DMS 273 (cell line): ENCODE data around the gene CFD.
"Not testable (repeated sequence)": the region's sequence is repeated elsewhere in the genome, so short reads cannot be mapped to it uniquely, and the experiment has no call there.

ENCODE experiments used
- DNase-seq: peaks from one replicate; lab custom pipeline; 2025; ENCODE audit not compliant: unreplicated experiment; lab: John Stamatoyannopoulos, UW

CFD gene

DNA sequence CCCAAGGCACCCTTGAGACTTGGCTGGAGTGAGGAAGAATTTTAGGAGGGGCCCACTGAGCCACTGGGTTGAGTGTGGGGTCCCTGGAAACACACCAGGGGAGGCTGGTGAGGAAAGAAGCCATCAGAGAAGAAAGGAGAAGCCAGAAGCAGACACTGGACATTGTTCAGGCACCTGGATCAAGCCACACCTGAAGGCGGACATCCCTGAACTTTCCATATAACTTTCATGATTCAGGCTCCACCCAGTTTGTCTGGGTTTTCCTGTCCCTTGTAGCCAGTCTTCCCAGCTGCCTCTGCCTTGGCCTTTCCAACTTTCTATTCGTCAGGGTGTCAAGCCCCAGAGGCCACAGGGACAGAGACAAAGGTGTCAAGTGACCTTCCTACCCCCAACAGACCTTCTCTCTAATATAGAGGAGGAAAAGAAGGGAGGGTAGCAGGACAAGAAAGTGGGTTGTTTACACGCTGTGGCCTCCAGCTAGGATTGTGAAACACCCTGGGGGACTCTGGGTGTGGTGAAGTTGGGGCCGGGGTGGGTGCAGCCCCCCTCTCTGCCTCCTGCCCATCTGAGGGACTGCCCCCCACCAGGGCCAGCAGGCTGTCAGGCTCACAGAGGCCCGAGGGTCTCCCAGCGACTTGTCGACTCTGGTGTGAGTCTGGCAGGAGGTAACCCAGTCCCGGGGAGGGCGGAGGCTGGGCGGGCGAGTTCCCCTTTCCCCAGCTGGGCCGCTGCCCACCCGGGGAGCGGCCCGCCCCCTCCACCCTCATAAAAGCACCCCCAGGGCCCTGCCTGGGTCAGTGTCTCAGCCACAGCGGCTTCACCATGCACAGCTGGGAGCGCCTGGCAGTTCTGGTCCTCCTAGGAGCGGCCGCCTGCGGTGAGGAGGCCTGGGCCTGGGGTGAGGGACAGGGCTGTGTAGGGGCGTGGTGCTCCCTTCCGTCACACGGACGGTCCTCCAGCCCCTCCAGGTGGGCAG is at the start of gene CFD:
Gene CFD (plus strand): TSS at position 797 of the 976 bp plus-strand sequence. CDS start 26 bp downstream, at position 823.
- no peak for DNase-seq

DNA sequence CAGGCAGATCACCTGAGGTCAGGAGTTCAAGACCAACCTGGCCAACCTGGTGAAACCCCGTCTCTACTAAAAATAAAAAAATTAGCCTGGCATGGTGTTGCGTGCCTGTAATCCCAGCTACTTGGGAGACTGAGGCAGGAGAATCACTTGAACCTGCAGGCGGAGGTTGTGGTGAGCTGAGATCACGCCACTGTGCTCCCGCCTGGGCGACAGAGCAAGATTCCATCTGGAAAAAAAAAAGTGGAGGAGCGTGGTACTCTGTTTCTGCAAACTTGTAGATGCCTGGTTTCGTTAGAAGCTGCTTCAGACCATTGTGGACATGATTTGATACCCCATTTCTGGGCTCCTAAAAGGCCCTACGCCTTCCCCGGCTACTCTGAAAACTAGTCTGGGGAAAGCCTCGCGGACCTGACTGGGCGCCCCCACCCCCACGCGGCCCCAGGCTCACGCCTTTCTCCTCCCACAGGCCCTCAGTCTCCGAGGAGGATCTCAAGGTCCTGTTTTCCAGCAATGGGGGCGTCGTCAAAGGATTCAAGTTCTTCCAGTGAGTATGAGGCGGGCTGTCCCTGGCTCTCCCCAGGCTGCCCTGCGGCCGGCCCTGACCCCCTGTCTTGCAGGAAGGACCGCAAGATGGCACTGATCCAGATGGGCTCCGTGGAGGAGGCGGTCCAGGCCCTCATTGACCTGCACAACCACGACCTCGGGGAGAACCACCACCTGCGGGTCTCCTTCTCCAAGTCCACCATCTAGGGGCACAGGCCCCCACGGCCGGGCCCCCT is 49.2 kb upstream of the CFD start:
- no peak for DNase-seq

DNA sequence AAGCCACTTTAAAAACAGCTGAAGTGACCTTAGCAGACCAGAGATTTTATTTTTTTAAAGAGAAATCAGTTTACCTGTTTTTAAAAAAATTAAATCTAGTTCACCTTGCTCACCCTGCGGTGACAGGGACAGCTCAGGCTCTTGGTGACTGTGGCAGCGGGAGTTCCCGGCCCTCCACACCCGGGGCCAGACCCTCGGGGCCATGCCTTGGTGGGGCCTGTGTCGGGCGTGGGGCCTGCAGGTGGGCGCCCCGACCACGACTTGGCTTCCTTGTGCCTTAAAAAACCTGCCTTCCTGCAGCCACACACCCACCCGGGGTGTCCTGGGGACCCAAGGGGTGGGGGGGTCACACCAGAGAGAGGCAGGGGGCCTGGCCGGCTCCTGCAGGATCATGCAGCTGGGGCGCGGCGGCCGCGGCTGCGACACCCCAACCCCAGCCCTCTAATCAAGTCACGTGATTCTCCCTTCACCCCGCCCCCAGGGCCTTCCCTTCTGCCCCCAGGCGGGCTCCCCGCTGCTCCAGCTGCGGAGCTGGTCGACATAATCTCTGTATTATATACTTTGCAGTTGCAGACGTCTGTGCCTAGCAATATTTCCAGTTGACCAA is 48.5 kb upstream of the CFD start:
- no peak for DNase-seq

DNA sequence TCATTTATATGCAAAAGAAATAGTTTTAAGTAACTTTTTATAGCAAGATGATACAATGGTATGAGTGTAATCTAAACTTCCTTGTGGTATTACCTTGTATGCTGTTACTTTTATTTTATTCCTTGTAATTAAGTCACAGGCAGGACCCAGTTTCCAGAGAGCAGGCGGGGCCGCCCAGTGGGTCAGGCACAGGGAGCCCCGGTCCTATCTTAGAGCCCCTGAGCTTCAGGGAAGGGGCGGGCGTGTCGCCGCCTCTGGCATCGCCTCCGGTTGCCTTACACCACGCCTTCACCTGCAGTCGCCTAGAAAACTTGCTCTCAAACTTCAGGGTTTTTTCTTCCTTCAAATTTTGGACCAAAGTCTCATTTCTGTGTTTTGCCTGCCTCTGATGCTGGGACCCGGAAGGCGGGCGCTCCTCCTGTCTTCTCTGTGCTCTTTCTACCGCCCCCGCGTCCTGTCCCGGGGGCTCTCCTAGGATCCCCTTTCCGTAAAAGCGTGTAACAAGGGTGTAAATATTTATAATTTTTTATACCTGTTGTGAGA is 47.9 kb upstream of the CFD start:
- DNase-seq, result no peak

DNA sequence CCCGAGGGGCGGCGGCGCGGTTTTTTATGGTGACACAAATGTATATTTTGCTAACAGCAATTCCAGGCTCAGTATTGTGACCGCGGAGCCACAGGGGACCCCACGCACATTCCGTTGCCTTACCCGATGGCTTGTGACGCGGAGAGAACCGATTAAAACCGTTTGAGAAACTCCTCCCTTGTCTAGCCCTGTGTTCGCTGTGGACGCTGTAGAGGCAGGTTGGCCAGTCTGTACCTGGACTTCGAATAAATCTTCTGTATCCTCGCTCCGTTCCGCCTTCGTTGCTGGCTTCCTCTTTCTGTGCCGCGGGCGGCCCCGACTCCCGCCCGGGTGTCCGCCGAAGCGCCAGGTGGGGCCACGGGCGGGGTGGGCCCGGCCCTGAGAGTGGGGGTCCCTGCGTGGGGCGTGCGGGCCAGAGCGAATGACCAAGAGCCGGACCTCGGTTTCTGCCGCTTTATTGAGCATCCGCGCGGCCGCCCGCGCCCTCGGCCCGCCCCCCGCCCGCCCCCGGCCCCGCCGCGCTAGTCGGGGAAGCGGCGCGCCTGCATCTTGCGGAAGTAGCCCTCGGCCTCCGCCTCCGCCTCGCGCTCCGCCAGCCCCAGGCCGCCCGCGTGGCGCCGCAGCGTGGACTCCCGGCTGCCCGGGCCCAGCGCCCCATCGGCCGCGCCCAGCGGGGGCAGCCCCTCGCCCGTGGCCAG is 47.3 kb upstream of the CFD start:
- no peak for DNase-seq

DNA sequence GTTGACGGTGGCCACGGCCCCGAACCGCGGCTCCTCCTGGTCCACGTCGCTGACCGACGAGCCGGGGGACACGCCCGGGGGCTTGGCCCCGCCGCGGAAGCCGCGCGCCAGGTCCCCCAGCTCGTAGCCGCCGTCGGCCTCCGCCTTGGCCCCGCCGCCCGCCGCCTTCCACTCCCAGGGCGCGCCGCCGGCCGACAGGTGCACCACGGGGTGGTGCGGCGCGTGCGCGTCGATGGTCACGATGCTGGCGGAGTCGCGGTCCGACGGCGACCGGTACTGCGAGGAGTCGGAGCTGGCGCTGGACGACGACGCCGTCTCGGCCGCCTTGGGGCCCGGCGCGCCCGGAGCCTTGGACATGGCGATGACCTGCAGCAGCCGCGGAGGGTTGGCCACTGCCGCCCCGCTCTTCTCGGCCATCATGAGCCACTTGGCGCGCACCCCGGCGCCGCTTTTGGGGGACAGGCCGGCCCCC is 46.7 kb upstream of the CFD start:
- DNase-seq, result no peak

DNA sequence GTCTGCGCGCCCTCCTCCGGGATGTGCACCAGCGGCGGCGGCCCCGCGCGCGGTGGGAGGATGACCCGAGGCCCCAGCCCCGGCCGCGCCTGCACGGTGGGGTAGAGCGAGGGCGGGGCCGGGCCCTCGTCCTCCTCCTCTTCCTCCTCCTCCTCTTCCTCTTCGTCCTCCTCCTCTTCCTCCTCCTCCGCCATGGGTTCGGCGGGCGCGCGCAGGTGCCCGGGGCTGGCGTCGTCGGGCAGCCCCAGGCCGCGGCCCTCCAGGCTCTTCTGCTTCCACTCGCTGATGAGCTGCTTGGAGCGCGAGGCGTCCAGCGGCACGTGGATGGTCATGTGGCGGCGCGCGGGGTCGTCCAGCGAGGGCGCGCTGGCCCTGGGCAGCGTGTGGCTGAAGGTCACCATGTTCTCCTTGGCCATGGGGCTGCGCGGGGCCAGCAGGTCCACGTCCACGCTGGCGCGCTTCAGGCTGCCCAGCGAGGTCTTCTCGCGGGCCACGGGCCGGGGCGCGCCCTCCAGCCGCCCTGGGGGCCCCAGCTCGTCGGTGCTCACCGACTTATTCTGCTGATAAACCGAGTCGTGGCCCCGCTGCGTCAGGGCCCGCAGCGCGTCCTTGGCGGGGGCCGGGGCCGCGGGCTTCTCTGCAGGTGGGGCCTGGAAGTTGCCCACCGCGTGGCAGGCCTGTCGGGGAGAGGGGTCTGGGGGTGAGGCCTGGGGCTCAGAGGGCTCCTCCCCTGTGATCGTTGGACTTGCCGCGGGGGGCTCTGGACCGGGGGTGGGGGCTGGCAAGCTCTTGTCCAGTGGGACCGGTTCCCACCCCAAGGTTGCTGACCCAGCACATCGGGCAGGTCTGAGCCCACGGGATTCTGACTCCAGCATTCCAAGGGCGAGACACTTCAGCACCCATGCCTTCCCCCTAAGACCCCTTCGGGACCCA is 46.0 kb upstream of the CFD start:
- DNase-seq, result no peak

DNA sequence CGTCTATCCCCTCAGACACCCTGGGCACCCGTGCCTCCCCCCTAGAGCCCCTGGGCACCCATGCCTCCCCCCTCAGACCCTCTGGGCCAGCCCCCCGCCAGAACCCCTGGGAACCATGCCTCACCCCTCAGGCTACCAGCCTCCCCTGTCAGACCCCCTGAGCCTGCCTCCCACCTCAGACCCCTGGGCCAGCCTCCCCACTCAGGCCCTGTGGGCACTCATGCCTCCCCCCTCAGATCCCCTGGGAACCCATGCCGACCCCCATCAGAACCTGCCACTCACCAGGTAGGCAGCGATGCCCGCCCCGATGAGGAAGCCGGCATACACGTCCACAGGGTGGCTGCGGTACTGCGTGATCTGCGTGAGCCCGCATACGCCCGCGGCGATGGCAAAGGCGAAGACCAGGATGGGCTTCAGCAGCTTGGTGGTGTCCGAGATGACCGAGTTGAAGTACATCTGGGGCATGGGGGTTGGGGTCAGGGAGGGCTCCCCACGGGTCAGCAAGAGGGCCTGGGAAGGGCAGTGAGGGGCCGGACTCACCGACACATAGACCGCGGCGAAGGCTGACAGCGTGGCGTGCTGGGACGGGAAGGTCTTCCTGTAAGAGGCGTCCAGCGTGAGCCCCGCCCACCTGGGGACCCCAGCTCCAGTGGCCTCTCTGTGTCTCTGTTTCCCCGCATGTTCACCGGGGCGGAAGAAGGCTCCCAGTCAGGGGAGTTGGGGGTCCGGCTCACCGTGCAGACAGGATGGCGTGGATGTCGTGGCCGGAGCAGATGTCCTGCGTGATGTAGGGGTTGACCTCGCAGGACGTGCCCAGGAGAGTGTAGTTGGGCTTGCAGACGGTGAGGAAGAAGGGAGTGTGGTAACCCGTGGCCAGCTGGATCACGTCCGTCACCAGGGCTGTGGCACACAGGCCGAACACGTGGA is 45.0 kb upstream of the CFD start:
- DNase-seq, result peak; percentile 58

DNA sequence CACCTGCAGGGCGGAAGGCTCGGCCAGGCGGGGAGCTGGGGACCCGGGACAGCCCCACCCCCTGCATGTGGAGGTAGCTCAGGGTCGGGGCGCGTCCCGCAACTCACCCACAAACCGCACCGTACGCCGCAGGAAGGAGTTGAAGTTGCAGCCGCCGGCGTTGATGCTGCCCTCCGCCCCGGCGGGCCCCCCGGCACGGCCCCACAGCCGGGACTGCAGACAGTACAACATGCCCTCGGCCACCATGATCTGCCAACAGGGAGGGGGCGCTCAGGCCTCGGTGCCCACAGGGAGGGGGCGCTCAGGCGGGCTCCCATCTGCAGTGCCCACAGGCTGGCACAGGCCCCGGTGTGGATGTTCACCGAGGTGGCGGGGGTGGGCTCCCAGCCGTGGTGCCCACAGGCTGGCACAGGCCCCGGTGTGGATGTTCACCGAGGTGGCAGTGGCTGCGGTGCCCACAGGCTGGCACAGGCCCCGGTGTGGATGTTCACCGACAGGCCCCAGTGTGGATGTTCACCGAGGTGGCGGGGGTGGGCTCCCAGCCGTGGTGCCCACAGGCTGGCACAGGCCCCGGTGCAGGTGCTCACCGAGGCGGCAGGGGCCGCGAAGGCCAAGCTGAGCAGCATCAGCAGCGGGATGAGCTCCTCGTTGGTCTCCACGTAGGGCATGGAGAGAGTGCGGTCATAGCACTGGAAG is 44.2 kb upstream of the CFD start:
- no peak for DNase-seq

DNA sequence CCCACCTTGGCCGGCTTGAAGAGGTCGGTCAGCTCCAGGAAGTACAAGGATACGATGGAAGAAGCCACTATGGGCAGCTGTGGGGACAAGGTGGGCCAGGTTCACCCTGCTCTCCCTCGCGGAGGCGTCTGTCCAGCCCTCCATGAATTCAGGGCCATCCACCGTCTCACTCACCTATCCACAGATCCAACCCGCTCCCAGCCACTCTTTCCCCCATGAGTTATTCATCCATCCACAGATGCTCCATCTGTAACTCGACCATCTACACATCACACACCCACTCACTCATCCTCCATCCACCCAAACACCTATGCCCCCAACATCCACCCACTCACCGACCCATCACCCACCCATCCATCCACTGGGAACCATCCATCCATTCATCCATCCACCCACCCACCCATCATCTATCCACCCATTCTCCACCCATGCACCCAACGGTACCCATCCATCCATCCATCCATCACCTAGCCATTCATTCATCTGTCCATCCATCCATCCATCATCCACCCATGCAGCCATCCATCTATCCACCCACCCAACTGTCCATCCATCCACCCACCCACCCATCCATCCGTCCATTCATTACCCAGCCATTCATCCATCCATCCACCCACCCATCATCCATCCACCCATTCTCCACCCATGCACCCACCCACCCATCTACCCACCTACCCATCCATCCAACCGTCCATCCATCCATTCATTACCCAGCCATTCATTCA is 43.5 kb upstream of the CFD start:
- DNase-seq, result no peak

DNA sequence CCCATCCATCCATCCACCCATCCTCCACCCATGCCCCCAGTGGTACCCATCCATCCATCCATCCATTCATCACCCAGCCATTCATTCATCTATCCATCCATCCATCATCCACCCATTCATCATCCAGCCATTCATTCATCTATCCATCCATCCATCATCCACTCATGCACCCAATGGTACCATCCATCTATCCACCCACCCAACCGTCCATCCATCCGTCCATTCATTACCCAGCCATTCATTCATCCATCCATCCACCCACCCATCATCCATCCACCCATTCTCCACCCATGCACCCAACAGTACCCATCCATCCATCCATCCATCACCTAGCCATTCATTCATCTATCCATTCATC is 43.0 kb upstream of the CFD start:
- no peak for DNase-seq

DNA sequence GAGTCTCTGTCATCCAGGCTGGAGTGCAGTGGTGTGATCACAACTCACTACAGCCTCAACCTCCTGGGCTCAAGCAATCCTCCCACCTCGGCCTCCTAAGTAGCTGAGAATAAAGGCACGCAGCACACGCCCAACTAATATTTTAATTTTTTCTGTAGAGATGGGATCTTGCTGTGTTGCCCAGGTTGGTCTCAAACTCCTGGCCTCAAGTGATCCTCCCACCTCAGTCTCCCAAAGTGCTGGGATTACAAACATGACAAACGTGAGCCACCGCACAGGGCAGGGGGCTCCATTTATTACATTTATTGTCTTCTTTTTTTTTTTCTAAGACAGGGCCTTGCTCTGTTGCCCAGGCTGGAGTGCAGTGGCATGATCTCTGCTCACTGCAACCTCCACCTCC is 39.3 kb upstream of the CFD start:
- DNase-seq, result not testable (repeated sequence)

DNA sequence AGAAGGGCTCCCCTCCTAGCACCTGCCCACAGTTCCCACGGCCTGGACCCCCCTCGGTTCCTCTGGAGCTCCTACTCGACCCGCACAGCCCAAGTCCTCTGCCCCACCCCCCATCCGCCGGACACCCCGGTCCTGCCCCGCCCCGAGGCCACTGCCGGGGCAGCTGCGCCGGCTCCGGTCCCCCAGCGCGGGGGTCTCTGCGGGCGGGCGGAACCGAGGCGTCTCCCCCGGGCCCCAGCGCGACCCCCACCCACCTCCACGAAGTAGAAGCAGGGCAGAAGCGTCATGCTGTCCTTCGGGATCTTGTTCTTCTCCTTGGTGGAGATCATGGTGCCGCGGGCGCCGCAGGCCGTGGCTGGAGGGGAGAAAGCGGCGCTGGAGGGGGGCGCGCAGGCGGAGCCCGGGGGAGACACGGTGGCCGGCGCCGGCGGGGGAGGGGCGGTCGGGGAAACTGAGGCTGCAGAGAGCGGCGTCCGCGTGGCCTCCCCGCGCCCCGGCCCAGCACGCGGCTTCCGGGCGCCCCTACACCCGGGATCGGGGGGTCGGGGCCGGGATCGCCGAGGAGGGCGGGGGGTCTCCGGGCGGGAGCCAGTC is 38.1 kb upstream of the CFD start:
- no peak for DNase-seq

DNA sequence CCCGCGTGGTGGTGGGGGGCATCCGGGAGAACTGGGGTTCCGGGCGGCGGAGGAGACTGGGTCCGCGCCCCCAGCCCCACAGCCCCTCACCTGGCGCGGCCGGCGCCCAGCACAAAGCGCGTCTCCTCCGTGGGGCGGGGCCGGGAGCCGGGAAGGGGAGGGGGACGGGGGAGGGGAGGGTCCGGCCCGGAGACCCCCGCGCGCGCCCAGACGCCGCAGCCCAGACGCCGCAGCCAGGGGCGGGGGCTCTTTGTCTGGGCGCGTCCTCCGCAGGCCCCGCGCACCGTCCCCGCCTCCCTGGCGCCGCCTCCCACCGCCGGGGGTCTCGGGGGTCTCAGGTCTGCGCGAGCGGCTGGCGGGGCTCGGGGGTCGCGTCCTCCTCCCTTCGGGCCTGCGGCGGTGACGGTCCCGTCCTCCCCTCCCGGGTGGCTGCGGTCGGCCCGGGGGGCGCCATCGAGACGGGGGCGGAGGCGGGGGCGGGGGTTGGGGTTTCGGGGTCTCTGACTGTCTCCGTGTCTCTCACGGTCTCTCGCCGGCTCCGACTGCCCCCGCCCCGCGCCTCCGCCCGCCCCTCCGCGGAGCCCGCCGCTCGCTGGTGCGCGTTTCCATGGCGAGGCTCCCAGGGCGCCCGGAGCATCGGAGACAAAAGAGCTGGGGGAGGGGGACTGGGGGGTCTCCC is 37.5 kb upstream of the CFD start, which contains the start of gene PLPPR3:
Gene PLPPR3 (minus strand): TSS at position 131 of the 679 bp plus-strand sequence. CDS start 396 bp downstream, outside the sequence.
- DNase-seq, result peak; percentile 58

DNA sequence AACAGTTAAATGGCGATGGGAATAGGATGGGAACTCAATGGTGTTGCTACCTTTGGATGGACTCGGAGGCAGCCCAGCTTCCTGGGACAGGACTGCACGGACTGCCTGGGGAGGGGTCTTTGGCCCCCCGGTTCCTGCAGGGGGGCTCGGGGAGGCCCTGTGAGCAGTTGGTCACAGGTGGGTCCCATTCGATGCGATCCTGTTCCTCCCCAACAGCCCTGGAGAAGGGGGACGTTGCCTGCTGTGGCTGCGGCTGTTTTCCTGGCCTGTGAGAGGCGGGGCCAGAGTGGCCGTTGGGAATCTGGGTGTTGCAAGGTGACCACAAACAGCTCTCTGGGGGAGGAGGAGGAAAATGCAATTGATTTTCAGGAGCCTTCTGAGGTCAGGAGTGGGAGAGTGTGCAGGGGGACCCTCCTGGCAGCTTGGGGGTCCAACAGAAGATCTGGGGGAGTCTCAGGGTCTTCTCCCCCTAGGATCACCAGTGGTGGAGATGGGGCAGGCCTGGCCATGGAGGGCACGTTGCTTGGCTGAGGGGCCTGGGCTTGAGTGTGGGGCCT is 35.8 kb upstream of the CFD start:
- DNase-seq, result no peak

DNA sequence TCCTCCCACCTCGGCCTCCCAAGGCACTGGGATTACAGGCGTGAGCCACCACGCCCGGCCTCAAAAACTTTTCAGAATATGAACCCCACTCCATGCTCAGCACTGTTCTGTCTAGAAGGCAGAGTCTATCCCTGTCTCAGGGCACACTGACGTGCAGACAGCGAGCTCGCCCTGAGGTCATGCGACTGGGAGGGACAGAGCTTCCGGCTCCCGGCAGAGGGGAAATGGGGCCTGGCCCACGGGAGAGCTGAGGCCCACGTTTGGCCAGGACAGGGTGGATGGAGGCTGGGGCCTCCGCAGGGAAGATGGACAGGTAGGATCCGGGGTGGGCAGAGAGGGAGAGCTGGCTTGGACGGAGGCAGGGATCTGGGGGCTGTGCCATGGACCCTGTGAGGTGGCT is 34.6 kb upstream of the CFD start:
- no peak for DNase-seq
